Measurements from ENCODE around the gene SHANK1.
A peak's percentile ranks its signal among the peaks of the same experiment; 100 is the strongest.

Gene SHANK1

GRCh38 chr19:50679177-50680125 is 40.2 kb downstream of the SHANK1 start (continued):
- TF ChIP-seq KLF17 (tag by site-specific recombination; IDR thresholded peaks at IDR 0.05) (no peak), CTCF (tag by site-specific recombination; IDR thresholded peaks at IDR 0.05) (no peak), ZNF433 (tag by site-specific recombination; IDR thresholded peaks at IDR 0.05; ENCODE audit: low read depth) (no peak), ZNF629 (tag by site-specific recombination; IDR thresholded peaks at IDR 0.05) (peak; percentile 63; the same call in 1 of the 2 replicates), ZNF221 (tag by site-specific recombination; IDR thresholded peaks at IDR 0.05; ENCODE audit: borderline replicate concordance) (no peak), ZNF843 (tag by site-specific recombination; IDR thresholded peaks at IDR 0.05) (no peak; the same call in 1 of the 2 replicates), BCL11A (tag by site-specific recombination; IDR thresholded peaks at IDR 0.05; ENCODE audit: low read depth) (peak; percentile 62; the same call in 1 of the 2 replicates), ZNF555 (tag by site-specific recombination; conservative IDR thresholded peaks at IDR 0.05) (no peak), ZNF529 (tag by site-specific recombination; IDR thresholded peaks at IDR 0.05; ENCODE audit: insufficient replicate concordance) (no peak), ZNF776 (tag by site-specific recombination; IDR thresholded peaks at IDR 0.05; ENCODE audit: borderline replicate concordance) (no peak), ZNF639 (tag by site-specific recombination; IDR thresholded peaks at IDR 0.05) (no peak), ZNF292 (tag by site-specific recombination; IDR thresholded peaks at IDR 0.05; ENCODE audit: borderline replicate concordance, low read depth) (no peak), SCRT1 (tag by site-specific recombination; IDR thresholded peaks at IDR 0.05; ENCODE audit: borderline replicate concordance) (no peak), ZBTB21 (tag by site-specific recombination; IDR thresholded peaks at IDR 0.05) (0 out of 2 replicates have a peak, but pooled peaks have one; percentile 49), ZNF184 (tag by site-specific recombination; IDR thresholded peaks at IDR 0.05) (no peak), ZNF416 (tag by site-specific recombination; IDR thresholded peaks at IDR 0.05) (no peak), ELK4 (IDR thresholded peaks at IDR 0.05; ENCODE audit: borderline replicate concordance, low read depth, low read length) (no peak), OVOL3 (tag by site-specific recombination; IDR thresholded peaks at IDR 0.05) (no peak), YY1 (tag by site-specific recombination; IDR thresholded peaks at IDR 0.05) (no peak), ZBTB1 (tag by site-specific recombination; IDR thresholded peaks at IDR 0.05) (no peak), PRDM2 (tag by site-specific recombination; IDR thresholded peaks at IDR 0.05; ENCODE audit: borderline replicate concordance) (no peak), ZNF76 (tag by site-specific recombination; IDR thresholded peaks at IDR 0.05; ENCODE audit: borderline replicate concordance, low read depth) (no peak), KLF8 (tag by site-specific recombination; IDR thresholded peaks at IDR 0.05) (peak; percentile 79; the same call in 1 of the 2 replicates), ZNF501 (tag by site-specific recombination; IDR thresholded peaks at IDR 0.05) (no peak), ZNF146 (tag by site-specific recombination; IDR thresholded peaks at IDR 0.05) (no peak), ZNF302 (tag by site-specific recombination; IDR thresholded peaks at IDR 0.05; ENCODE audit: low read depth) (no peak; the same call in 1 of the 2 replicates), ZNF140 (tag by site-specific recombination; IDR thresholded peaks at IDR 0.05) (no peak), ZNF121 (tag by site-specific recombination; IDR thresholded peaks at IDR 0.05) (no peak)
